GM21528 (cell line): Measurements from ENCODE around the gene ANO6.

Experiments
- ATAC-seq: cut with Tn5 transposase; IDR thresholded peaks from one replicate; pipeline ENCODE4 v1.9.1; 2021; ENCODE audit warnings: mild to moderate bottlenecking, moderate library complexity; ENCODE audit not compliant: unreplicated experiment, low FRiP score

Gene ANO6

DNA sequence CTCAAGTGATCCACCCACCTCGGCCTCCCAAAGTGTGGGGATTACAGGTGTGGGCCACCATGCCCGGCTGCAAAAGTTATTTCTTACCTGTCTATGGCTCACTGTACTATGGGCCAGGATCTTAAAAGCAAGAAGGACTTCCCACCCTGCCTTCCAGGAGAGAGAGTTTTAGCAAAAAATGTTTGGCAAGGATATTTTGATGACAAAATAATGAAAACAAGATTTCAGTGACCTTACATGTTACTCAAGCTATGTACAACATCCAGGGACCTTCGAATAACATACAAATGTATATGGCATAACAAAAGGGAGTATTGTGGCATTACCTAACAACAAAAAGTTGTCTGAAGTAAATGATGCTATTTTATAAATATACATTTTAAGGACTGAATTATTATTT, 55.1 kb downstream of the ANO6 start:
- no peak for ATAC-seq

DNA sequence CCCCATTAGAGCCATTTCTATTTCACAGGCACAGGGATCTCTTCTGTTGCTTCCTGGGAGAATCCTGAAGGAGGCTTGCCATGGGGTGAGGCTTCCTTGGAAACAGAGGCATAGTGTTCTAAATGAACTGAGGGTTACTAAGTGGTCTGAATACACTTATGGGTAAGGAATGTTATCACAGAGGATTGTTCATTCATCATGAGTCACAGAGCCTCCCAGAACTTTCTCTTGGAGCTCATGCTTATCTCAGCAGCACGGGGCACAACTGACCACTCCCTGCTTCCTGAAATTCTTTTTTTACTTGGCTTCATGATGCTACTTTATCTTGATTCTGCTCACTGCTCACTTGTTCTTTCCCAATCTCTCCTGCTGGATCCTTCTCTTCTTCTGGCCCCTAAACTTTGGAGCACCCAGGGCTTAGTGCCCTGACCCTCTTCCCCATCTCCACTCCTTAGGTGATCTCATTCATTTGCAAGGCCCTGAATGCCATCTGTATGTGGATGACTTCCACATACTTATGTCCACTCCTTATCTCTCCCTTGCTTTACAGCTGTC, 57.9 kb downstream of the ANO6 start:
- no peak for ATAC-seq

DNA sequence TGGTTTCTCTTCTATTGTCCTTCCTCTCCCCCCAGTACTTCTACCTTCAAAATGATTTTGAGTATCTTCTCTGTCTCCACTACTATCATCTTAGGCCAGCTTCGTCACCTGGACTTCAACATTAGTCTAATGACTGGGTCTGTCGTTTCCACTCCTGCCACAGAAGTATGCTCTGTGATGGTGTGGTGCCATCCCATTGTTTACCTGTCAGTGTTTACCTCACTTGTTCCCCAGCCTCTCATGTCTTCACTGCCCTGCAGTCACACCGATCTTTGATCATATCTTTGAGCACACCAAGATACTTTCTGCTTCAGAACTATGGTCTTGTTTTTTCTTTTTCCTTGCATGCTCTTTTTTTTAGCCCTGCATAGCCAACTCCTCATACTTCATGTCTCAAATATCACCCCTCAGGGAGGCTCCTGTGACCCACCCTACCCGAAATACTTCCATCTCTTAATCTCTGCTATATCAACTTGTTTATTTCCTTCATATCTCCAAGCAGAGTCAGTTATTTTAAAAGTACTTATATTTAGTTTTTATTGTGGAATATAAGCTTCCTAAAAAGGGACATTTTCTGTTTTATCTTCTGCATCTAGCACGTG, 60.4 kb downstream of the ANO6 start:
- no peak for ATAC-seq

DNA sequence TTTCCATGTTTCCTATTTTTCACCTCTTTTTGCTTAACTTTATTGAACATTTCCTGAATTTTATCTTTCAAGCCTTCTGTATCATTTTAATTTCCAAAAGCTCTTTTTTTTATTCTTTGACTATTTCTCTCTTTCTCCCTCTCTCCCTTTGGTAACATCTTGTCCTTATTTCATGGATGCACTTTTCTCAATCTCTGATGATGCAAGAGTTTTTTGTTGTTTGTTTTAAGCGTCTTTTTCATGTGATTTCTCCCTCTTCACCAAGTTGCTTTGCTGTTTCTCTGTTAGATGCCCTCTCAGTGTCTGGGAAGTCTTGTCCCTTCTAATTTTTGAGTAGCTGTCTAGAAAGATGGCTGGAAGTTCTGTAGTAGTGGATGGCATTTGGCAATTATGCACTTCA, 62.6 kb downstream of the ANO6 start:
- no peak for ATAC-seq

DNA sequence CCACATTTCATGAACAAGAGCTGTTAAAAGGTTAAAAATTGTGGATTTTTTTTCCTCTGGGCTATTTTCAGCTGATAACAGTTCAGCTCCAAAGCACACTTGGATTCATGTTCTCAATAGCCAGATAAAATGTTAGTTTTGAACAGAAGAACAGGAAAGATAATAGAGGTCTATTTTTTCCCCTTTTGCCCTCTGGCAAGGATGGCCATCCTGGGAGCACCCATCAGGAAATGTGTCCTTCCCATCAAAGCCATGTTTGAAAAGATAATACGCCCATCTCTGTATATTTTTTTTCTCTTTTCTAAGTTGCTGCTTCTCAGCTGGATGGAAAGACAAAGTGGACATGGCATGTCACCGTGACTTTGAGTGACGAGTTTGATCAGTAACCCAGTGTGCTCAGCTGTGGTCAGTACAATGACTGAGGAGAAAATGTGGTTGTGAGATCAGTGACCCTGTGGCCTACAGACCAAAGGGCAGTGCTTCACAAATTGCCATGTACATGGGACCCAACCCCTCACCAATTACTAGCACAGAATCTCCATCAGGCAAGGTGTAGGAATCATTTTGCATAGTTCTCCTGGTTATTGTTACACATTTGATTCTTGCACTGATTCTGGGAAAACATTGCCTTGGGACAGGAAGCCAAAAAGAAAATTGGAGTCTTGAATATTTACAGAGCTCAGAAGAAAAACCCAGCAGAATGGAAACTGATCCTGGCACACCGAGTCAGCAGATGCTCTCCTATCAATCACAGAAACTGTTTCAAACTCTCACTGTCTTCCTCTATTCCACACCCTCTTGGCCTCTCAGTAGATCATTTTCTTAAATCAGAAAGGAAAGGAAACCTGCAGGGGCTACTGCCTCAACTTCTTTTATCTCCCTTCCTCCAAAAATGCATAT, 64.3 kb downstream of the ANO6 start:
- ATAC-seq, result no peak

DNA sequence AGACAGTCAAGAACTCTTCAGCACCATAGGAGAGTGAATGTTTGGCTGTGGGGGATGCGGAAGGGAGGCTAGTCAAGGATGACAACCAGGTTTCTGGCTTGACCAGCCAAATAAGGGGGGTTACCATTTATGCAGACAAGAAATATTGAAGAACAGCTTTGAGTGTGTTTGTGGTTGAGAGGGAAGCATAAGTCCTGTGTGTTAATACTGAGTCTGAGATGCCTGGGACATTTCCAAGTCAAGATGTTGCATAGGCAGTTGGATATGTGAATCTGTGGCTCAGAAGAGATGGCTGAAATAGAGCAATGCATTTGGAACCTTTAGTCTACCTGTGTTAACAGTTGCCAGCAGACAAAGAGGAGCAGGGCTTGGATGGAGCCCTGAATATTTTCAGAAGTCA, 66.1 kb downstream of the ANO6 start:
- ATAC-seq, result no peak

DNA sequence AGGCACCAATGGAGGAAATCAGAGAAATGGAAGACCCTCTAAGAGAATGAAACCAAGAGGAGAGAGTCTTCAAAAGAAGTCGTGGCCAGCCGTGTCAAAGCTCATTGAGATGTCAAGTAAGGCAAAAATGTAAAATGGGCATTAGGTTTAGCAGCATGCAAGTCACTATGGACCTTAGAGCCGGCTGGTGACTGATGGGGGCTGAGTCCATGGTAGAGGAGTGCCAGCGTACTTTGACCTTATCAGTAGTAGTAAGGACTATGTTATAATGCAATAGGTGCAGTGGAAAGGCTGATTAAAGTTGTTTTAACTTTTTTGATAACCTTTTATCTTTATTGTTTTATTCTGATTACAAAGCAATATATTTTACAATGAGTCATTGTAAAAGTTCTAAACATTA, 66.5 kb downstream of the ANO6 start:
- ATAC-seq, result no peak

DNA sequence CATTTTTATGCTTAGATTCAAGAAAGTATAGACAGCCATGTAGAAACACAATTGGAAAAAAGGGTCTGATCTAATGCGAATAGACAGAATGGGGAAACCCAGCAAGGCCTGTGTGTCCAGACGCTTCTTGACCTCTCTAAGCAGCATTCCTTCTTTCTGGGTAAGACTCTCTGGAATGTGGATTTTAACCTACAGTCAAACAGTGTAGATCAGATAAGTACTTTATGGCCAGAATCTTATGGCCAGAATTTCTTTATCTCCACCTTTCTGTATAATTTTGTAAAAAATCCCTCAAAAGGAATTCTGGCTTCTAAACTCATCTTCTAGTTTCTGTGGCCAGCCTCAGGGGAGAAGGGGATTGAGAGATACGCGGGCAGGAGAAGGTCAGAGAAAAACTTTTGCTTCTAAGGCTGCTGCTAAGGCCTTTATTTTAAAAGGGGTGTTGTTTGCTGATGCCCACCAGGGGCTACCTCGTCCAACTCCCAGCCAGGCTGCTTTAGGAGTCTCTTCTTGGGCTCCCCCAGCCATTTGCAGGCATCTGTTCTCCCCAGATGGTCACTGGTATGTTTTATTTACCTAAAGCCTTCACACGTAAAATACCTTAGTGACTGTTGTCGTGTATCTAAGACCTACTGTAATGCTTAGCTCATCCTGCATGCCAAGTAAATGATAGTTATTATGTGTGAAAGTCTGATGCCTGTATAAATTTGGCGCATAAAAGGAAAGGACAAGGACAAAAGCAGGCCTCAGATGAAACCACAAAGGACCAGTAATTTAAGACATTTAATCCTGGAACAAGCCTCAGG, 68.4 kb downstream of the ANO6 start:
- no peak for ATAC-seq

DNA sequence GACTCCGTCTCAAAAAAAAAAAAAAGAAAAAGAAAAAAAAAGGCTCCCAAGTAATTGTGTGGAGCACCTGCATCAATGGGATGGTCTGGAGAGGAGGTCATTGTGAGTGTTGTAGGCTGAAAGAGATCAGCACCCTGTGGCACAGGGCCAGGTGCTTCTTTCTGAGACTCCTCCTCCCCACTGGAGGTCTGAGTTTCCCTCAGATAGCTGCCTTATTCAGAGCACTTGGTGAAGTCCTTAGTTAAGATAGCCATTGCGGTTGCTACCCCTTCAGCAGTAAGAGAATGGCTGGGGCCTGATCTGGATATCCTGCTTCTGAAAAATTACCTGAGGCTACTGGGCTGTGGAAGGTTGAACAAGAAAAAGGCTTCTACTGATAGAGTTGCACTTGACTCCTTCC, 69.8 kb downstream of the ANO6 start:
- no peak for ATAC-seq

DNA sequence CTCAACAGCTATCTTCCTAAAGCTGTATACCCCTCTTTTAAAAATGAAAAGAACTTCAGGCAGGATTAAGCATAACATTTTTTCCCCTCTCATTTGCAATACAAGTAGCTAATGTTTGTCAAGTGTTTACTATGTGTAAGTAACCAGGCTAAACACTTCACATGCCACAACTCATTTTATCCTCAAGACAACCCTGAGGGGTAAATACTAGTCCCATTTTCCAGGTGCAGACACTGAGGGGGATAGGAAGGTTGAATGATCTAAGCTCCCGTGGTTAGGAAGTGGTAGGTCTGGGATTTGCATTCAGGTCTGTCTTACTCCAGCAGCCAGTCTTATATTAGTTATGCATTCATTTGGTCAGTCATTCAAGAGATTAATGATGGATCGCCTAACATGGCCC, 70.7 kb downstream of the ANO6 start:
- no peak for ATAC-seq

DNA sequence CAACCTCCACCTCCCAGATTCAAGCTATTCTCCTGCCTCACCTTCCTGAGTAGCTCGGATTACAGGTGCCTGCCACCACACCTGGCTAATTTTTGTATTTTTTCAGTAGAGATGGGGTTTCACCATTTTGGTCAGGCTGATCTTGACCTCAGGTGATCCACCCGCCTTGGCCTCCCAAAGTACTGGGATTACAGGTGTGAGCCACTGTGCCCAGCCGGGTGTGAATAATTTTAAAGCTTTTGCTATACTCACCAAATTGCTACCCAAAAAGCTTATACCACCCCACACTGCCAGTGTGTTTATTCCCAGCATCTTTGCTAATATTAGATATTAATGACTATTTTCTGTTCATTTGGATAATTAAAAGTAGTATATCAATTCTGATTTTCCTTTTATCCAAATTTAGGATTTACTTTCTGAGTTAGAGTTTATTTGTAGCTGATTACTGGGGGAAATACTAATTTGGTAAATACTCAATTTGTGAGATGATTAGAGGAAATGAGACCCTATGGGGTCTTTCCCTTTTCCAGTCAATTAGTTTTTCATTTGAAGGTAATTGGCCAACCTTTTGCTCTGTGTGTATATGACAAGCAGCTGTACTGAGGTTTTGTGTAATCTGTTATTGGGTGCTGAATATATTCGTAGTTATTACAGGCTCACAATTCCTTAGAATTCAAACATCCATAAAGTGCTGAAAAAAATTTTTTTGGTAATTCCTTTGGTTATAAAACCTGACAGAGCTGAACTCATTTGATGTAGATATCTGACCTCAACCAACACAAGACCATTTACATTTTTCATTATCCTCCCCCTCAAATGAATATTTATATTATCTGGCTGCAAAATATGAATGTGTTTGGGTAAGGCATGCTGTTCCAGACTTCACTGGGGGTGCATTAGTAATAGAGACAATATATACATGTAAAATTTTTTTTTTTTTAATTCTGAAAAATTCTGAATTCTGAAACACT, 73.6 kb downstream of the ANO6 start:
- no peak for ATAC-seq

DNA sequence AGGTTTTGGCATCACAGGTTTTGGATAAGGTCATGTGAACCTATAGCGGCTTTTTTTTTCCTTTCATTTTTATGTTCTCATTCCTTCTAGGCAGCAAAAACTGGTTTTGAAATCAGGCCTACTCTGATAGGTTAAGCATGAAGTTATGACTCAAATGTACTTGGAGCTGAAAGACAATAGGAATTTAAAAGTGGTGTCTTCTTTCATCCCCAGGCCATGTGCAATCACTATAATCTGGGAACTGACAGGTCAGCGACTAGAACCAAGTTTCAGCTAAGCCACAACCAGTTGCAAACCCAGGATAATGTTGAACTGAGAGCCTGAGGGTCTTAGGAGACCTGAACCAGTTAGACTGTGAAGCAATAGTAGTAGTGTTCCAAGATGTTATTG, 74.3 kb downstream of the ANO6 start:
- ATAC-seq, result no peak

DNA sequence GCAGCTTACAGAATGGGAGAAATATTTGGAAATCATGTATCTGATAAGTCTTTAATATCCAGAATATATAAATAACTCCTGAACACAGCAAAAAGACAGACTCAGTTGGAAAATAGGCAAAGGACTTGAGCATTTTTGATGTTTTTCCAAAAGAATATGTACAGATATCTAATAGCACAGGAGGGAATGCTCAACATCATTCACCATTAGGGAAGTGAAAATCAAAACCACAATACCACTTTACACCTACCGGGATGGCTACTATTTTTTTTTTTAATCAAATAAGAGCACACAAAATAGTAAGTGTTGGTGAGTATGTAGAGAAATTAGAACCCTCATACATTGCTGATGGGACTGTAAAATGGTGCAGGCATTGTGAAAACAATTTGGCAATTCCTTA, 75.6 kb downstream of the ANO6 start:
- no peak for ATAC-seq

DNA sequence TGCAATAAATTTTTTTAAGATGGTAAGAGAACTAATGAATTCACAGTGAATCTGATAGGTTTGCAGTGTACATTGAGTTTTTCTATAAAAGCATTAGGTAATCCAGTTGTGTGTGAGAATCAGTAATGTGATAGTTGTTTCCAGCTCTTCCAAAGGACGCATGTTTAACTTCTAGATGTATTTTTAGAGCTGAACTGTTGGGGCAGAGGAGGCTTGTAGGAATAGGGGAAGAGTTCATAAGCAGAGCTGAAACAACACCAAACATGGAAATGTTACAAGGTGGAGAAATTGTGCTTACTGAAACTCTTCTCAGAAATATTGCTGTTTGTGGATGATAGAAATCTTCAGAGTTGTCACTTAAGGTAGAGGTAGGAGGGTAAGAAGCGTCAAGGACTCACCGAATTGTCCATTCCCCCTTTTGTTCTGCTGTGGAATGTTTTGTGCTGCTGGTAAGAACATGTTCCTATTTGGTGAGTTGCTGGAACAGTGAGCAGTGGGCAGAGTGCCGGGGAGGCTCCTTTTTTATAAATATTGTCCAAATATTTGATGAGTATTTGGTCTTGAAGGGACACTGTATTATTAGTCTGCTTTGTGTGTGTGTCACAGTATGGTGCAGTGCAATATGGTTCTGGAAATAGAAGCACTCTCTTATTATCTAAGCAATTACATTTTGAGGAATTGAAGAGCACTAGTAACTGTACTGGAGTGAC, 76.7 kb downstream of the ANO6 start:
- ATAC-seq, result no peak

DNA sequence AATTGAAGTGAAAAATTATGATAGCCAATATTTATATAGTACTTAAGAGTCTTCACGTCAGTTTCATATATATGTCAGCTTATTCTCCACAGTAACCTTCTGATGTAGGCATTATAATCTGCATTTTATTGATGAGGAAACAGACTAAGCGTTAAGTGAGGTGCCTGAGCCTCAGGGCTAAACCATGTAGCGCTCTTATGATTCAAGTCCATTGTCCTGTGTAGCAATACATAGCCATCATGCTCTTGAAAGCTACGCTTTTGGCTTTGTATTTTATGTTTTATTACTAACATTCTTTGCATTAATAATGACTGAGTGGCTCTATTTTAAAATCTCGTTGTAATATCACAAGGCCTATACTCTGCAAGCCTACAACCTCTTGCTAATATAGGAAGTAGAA, 79.0 kb downstream of the ANO6 start:
- ATAC-seq, result no peak

DNA sequence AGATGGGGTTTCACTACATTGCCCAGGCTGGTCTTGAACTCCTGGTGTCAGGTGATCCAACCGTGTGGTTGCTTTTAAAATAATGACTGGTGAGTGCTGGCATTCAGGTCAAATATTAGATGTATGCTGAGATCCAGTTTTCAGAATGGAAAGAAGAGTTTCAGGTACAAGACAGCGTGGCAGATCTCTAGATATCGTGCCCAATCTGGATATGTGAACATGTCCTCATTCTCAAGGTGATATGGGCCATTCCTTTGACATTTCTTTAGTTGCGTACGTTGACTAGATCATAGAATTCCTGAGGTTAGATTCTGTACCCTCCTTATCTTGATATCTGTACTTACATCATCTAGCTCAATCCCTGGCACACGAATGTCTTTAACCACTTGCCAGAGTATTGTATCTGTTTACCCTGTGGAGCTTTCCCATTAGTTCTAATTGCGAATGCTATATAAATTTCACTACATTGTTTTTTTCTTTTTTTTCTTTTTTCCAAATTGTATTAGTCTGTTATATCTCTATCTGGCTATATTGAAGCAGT, 80.2 kb downstream of the ANO6 start:
- ATAC-seq, result no peak

DNA sequence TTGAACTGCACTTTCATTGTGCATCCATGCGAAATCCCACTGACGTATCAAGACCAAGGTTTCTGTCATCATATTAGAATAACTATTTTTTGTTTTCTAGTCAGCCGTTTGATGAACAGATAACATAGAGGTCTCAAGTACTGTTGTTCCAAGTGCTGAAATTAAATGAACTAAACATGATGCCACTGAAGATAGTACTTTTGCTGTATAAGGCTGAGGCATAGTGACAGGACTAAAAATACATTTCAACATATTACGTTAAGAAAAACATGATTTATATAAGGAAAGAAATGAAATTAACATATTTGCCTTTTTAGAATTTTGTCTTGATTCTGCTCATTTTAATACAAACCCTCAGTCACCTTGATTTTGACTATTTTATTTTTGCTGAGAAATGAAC, 82.2 kb downstream of the ANO6 start:
- ATAC-seq, result no peak

DNA sequence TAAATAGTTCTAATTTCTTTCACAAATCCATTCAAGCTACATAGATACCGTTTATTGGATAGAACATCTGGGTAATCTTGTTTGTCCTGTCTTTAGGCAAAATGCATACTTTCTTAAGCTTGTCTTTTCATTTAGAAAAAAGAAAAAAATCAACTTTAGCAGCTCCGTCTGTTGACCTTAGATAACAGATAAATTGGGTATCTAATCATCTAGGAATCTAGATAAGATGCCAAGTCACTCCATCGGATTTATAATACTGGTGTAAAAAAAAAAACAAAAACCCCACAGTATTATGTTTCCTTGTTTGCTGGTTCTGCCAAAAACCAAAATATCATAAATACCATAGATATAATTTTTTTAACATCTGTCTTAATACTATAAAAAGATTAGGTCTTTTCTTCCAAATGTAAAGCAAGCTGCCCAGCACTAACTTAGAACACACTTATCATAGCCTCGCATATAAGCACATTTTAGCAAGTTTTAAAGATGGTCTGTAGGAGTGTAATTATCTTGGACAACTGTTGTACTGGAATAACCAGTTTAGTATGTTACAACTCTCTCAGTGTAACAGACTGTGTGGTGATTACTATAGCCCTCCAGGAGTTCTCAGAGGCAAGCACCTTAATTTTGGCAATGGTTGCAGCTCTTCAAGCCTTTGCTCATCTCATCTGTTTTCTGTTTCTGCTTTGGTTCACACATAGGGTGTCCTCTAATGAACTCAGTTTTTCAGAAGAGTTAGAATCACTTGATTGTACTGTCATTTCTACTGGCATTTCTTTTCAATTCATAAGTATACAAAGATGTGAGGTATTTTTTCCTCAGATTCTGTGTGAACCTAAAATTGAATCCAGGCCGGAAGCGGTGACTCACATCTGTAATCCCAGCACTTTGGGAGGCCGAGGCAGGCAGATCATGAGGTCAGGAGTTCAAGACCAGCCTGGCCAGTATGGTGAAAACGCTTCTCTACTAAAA, 83.1 kb downstream of the ANO6 start:
- no peak for ATAC-seq
